Measurements from ENCODE around the gene SHPK. TPM values are rescaled to one million over a fixed set of nuclear protein-coding genes. Genes with fewer than 3 reads are reported as not detected.

SHPK gene
- total and polyA plus RNA-seq, 9 of the 15 experiments (the other 6 are each of a cell fraction or from before 2014, with no cell fraction given) = 2.5 to 16.3 (median 11.8) TPM

- TF ChIP-seq SMC3 (conservative IDR thresholded peaks at IDR 0.05; ENCODE audit: insufficient read depth, low read depth, low read length) (0 out of 2 replicates have a peak, but pooled peaks have one; percentile 14), ADNP (tag; IDR thresholded peaks at IDR 0.05) (no peak), RAD21 (CRISPR knock-in tag; conservative IDR thresholded peaks at IDR 0.05 in 1 of 2, IDR thresholded peaks at IDR 0.05 in 1 of 2) (peak in 1 of 2 experiments; percentile 47; a peak in 1 of 4 replicates), ZNF551 (CRISPR knock-in tag; IDR thresholded peaks at IDR 0.05) (no peak), MTF1 (CRISPR knock-in tag; IDR thresholded peaks at IDR 0.05; ENCODE audit: borderline replicate concordance) (no peak), KLF13 (tag; IDR thresholded peaks at IDR 0.05; ENCODE audit: borderline replicate concordance, low read depth) (no peak), ZNF592 (IDR thresholded peaks at IDR 0.05) (no peak), ZC3H4 (CRISPR knock-in tag; IDR thresholded peaks at IDR 0.05; ENCODE audit: borderline replicate concordance) (no peak), ZC3H11A (IDR thresholded peaks at IDR 0.05; ENCODE audit: low read depth, low read length) (no peak), ZNF121 (CRISPR knock-in tag; conservative IDR thresholded peaks at IDR 0.05) (no peak)
- TF ChIP-seq, protein P1, sequence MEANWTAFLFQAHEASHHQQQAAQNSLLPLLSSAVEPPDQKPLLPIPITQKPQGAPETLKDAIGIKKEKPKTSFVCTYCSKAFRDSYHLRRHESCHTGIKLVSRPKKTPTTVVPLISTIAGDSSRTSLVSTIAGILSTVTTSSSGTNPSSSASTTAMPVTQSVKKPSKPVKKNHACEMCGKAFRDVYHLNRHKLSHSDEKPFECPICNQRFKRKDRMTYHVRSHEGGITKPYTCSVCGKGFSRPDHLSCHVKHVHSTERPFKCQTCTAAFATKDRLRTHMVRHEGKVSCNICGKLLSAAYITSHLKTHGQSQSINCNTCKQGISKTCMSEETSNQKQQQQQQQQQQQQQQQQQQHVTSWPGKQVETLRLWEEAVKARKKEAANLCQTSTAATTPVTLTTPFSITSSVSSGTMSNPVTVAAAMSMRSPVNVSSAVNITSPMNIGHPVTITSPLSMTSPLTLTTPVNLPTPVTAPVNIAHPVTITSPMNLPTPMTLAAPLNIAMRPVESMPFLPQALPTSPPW (CRISPR knock-in tag; IDR thresholded peaks at IDR 0.05) = no peak
Observed at GRCh38 chr17:3647769-3648555, 11.9 kb upstream of the SHPK start (continued).

All from K562 (cell line).